Stimulated activated naive CD8-positive, alpha-beta T cell treated with anti-CD3 and anti-CD28 coated beads, Interleukin-15, amount 100 ng/mL, for 72 hours (primary cell): ENCODE measurements around the gene ARMC12.

Source experiments
- ATAC-seq: fragments of 150-1000 bp; cut with Tn5 transposase; 2 replicates; pipeline ENCODE4 v1.10.0; 2021; ENCODE audit warnings: mild to moderate bottlenecking, moderate library complexity
- DNase-seq, 2 donors: peaks; one replicate each; pipeline ENCODE4 v3.0.0; 2021 to 2022
- H3K27ac Mint-ChIP-seq, 2 donors: one replicate each; pipeline ENCODE4 v1.8.0; 2022; ENCODE audit warnings: mild to moderate bottlenecking in 2 of 2, mixed read lengths in 2 of 2, moderate library complexity in 2 of 2
- H3K27me3 Mint-ChIP-seq: one replicate; pipeline ENCODE4 v1.8.0; 2022; ENCODE audit warnings: mixed read lengths
- H3K4me1 Mint-ChIP-seq: one replicate; pipeline ENCODE4 v1.8.0; 2022; ENCODE audit warnings: mild to moderate bottlenecking, mixed read lengths
- H3K4me3 Mint-ChIP-seq, 2 donors: one replicate each; pipeline ENCODE4 v1.8.0; 2022; ENCODE audit warnings: mild to moderate bottlenecking in 2 of 2, mixed read lengths in 2 of 2, moderate library complexity in 1 of 2
- H3K9me3 Mint-ChIP-seq, 2 donors: one replicate each; pipeline ENCODE4 v1.8.0; 2022; ENCODE audit warnings: mixed read lengths in 2 of 2

ARMC12 gene

DNA sequence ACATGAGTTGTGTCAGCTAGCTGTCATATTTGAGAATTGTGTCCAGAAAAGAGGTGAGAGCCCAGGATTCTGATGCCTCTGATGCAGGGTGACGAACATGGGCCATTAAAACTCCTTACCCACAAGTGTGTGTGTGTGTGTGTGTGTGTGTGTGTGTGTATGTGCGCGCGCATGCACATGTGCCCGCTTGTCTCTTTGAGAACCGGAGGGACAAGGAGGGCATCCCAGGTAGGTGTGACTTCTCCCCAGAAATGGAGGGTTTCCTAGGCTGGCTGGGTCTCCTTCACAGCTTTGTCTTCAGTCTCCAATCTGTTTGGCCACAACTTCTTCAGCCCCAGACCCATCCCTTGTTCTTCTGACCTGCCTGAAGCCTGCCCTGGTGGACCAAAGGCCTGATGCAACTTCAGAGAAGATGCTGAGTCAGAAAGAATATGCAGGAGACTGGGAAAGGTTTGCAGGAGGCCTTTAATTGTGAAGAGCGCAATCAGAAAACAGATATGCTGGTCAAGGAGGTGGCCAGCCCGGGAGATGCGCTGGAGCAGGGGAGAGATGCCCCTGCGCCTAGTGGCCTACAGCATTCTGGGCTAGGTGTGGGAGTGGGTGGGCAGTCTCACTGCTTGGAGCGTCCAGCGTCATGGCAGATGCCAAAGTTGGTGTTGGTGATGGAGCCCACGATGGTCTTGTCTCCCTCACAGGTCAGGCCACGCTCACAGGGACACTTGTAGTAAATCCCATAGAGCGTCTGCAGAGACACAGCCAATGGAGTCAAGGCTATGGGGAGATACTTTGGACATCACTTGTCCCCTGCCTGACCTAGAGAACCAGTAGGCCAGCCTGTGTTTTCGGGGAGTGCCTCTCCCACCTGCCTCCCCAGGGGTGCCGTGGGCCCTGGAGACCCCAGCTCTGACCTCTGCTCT, 58.0 kb downstream of the ARMC12 start:
- DNase-seq = no peak
- ATAC-seq = no peak
- H3K4me1 Mint-ChIP-seq = no peaks in the 10 kb centered on the region
- H3K27ac Mint-ChIP-seq = peak overlapping the region in 1 of 2 donors; percentile 30
- no peaks in the 10 kb centered on the region for H3K9me3 Mint-ChIP-seq
- peaks cover 18% of the 10 kb centered on the region for H3K27me3 Mint-ChIP-seq
- no peak overlapping the region for H3K4me3 Mint-ChIP-seq

GRCh38 chr6:35795453-35796071, 58.7 kb downstream of the ARMC12 start:
- ATAC-seq (no peak), DNase-seq (no peak)
- Mint-ChIP-seq H3K4me3 (no peak overlapping the region), H3K9me3 (no peaks in the 10 kb centered on the region), H3K27me3 (peaks cover 11% of the 10 kb centered on the region), H3K4me1 (no peaks in the 10 kb centered on the region), H3K27ac (peak overlapping the region in 1 of 2 donors; percentile 30)

DNA sequence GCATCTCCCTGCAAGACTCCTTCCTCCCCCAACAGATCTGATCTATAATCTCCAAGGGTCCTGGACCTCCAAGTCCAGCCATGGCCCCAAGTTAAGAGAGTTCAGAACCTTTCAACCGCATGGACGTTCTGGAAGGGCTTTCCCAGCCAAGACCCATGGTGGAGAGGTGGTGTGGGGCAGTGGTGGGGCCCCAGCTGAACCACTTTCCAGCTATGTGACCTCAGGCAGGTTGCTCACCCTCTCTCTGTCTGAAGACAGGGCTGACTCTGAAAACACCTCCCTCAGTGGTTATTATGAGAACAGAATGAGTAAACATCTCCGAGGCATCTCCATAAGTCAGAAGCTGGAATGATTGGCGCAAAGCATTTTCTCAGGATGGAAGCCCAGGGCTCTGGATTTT, 59.4 kb downstream of the ARMC12 start:
- Mint-ChIP-seq H3K27me3 (peaks cover 6% of the 10 kb centered on the region), H3K4me3 (no peak overlapping the region), H3K27ac (no peak overlapping the region), H3K4me1 (no peaks in the 10 kb centered on the region), H3K9me3 (no peaks in the 10 kb centered on the region)
- DNase-seq = no peak
- ATAC-seq = no peak

- no peaks in the 10 kb centered on the region for H3K9me3 Mint-ChIP-seq
- no peak overlapping the region for H3K4me3 Mint-ChIP-seq
- H3K27me3 Mint-ChIP-seq = peaks cover under 1% of the 10 kb centered on the region
- no peak for ATAC-seq
- H3K27ac Mint-ChIP-seq = no peak overlapping the region
- no peak for DNase-seq
- H3K4me1 Mint-ChIP-seq = no peaks in the 10 kb centered on the region
Observed at GRCh38 chr6:35797837-35798526, 61.1 kb downstream of the ARMC12 start.
